Measurements from ENCODE around the gene SLC6A11.

DNA sequence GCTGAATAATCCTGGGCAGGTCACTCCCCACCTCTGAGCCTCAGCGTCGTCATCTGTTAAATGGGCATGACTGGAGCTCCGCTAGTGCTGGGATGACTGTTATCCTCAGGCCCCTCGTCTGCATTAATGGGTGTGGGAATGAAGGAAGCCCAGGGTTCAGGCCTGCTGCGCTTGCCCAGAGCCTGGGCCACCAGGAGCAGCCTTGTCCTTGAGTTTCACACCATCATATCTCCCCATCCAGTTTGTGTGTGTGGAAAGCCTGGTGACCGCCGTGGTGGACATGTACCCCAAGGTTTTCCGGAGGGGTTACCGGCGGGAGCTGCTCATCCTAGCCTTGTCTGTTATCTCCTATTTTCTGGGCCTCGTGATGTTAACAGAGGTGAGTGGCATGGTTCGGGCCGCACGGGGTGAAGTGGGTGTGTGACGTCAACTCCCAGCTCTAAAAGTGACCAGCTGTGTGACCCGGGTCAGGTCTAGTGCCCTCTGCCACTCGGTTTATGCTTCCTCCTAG, 113.0 kb downstream of the SLC6A11 start:
- TF ChIP-seq, protein P1, sequence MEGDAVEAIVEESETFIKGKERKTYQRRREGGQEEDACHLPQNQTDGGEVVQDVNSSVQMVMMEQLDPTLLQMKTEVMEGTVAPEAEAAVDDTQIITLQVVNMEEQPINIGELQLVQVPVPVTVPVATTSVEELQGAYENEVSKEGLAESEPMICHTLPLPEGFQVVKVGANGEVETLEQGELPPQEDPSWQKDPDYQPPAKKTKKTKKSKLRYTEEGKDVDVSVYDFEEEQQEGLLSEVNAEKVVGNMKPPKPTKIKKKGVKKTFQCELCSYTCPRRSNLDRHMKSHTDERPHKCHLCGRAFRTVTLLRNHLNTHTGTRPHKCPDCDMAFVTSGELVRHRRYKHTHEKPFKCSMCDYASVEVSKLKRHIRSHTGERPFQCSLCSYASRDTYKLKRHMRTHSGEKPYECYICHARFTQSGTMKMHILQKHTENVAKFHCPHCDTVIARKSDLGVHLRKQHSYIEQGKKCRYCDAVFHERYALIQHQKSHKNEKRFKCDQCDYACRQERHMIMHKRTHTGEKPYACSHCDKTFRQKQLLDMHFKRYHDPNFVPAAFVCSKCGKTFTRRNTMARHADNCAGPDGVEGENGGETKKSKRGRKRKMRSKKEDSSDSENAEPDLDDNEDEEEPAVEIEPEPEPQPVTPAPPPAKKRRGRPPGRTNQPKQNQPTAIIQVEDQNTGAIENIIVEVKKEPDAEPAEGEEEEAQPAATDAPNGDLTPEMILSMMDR (IDR thresholded peaks at IDR 0.05) = no peak
- TF ChIP-seq EZH2 (IDR thresholded peaks at IDR 0.05; ENCODE audit: borderline replicate concordance, insufficient read depth, low read depth, low read length, poor library complexity, severe bottlenecking) = no peak

All from B cell (primary cell).